Measurements from ENCODE around the gene UGT1A4.
"Not testable (repeated sequence)": the region's sequence is repeated elsewhere in the genome, so short reads cannot be mapped to it uniquely, and the experiment has no call there.

UGT1A4 gene

DNA sequence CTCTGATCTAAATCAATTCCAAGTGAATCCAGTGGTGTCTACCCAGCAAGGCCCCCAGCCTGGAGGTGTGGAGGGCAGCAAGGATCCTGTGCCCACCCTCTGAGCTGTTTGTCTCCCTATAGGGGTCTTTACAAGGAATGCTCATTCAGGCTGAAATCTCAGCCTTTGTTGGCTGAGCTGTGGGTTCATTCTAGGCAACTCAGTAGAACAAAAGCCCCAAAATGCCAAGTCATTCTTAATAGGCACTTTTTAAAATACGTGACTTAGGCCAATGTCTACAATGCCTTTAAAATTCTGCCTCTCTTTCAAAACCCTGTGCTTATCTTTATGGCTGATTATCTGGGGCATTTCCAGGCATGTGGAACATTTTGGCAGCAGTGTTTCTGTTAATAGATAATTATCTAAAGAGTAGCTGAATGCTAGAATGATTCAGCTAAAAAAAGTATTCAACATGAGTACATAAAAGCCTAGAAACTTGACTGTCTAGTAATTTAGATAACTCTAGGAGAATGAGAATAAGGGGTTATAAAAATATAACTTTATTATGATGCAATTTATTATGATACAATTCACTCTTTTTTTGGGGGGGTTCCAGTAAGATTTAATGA, 18.4 kb upstream of the UGT1A4 start:
- peak; percentile 6 for DNase-seq

DNA sequence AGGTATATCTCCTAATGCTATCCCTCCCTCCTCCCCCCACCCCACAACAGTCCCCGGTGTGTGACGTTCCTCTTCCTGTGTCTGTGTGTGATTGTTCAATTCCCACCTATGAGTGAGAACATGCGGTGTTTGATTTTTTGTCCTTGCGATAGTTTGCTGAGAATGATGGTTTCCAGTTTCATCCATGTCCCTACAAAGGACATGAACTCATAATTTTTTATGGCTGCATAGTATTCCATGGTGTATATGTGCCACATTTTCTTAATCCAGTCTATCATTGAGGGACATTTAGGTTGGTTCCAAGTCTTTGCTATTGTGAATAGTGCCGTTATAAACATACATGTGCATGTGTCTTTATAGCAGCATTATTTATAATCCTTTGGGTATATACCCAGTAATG, 17.7 kb upstream of the UGT1A4 start:
- not testable (repeated sequence) for DNase-seq

- DNase-seq, result no peak
Measured at GRCh38 chr2:233702238-233702637, 16.3 kb upstream of the UGT1A4 start.

DNA sequence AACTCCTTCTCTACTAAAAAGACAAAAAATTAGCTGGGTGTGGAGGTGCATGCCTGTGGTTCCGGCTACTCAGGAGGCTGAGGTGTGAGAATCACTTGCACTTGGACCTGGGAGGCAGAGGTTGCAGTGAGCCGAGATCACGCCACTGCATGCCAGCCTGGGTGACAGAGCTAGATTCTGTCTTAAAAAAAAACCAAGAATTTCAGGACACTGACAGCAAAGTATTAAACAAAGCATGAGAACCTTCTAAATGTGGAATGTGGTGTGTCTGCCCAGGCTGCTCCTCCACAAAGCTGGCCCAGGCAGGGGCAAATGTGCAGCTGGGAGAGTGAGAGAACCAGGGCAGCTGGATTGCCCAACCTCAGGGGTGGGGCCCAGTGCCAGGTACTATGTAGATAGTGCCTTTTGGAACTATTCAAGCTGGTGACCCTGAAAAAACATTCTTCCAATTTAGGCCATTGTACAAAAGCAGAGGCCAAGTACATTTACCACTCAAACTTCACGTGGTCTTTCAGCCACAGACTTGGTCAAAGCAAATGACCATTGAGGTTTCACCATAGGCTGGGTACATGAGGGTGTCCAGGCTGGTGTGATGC, 12.5 kb upstream of the UGT1A4 start:
- DNase-seq, result no peak

DNA sequence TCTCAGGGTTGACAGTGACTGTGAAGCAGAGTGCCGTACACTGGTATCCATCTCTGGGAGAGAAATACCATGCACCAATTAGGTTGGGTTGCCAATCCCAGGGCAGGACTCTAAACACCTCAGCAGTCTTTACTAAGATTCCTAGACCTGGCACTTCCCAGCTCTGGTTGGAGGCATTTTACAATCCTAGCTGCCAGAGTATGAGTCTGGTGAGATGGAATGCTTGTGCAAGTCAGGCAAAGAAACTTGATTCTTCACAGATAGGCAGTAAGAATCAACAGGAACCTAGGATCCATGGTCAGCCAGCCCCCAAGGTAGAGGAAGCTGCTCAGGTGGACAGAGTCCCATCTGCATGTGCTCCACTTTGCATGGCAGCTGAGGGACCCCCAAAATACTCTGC, 11.8 kb upstream of the UGT1A4 start:
- DNase-seq, result no peak

DNA sequence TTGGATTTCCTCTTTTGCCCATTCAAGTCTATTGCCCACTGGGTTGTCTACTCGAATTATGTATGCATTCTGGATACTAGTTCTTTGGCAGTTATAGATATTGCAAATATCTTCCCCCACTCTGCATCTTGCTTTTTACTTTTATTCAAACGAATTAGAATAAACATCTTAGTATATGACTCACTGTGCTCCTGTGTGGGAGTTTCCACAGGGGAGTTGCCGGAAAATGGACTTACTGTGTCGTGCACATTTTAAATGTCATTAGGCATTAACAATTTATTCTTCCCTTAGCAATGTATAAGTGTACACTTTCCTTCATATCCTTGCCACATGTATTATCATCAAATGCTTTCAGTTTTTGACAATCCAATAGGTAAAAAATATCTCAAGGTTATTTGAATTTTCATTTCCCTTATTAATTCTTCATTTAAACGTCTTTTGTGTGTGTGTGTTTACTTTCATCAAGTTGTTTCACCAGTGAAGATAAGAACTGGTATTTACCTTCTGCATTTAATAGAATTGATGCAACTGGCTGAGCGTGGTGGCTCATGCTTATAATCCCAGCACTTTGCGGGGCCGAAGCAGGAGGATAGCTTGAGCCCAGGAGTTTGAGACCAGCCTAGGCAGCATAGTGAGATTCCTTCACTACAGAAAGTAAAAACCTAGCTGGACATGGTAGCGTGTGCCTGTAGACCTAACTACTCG, 10.4 kb upstream of the UGT1A4 start:
- no peak for DNase-seq

DNA sequence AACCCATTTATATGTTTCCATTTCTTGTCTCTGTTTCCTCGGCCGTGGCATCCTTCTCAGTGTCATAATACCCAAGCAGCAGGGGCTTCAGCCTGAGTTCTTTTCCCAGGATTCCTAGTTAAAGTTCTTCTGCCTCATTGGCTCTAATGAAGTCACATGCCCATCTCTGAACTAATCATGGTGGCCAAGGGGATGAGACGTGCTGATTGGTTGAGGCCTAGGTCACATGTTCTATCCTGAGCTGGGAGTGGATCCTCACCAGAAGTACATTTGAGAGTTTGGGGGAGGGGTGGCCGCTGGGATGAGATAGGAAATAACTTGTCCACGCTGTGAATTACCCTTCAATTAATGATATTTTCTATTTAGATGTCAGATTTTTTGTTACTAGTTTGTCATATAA, 9.6 kb upstream of the UGT1A4 start:
- no peak for DNase-seq

DNA sequence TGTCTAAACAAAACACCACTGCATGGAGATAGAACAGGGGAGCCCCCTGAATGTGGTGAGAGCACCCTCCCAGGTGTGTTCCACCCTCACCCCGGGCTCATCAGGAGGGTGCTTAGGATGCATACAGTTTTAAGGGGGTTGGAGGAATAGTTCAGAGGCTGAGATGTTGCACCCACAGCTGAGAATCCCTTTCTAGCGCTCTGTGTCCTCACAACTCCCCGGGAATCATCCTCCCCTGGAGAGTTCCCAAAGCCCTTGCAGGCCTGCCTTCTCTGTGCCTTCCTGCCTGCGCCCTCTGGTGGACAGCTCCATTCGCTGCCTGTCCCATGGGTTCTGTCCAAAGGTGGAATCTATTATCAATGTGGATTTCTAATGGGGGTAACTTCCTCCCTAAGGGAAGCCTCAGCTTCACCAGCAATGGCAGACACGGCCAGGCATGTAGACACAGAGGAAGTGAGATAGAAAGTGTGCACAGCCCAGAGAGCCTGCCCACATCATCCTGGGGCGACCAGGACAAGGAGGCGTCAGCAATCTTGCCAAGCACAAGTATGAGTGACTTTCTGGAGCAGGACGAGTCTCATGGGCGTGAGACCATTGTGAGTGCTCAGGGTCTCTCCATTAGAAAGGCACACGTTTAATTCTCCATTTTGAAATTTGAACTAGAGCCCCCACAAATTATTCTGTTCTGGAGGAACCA, 7.1 kb upstream of the UGT1A4 start:
- DNase-seq, result peak; percentile 63

DNA sequence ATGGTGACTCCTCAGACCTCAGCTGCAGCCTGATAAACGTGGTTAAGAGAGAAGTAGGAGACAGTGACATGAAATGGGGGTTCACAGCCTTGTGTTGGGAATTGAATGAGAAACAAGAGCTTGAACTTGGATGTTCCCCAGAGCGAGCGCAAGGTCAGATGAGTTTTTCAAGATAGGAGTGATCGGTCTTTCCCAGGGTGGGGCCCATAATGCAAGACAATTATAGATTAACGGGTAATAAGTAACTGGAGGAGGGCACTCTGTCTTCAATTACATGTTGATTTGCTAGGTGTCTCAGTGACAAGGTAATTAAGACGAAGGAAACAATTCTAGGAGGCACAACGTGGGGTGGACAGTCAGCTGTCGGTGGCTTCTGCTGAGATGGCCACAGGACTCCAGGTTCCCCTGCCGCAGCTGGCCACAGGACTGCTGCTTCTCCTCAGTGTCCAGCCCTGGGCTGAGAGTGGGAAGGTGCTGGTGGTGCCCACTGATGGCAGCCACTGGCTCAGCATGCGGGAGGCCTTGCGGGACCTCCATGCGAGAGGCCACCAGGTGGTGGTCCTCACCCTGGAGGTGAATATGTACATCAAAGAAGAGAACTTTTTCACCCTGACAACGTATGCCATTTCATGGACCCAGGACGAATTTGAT, 5.8 kb upstream of the UGT1A4 start, which contains the start of gene UGT1A5:
Gene UGT1A5, plus strand, starts transcription at position 297 of the 651 bp plus-strand sequence. Its CDS starts 85 bp downstream, at position 382.
- DNase-seq, result no peak

DNA sequence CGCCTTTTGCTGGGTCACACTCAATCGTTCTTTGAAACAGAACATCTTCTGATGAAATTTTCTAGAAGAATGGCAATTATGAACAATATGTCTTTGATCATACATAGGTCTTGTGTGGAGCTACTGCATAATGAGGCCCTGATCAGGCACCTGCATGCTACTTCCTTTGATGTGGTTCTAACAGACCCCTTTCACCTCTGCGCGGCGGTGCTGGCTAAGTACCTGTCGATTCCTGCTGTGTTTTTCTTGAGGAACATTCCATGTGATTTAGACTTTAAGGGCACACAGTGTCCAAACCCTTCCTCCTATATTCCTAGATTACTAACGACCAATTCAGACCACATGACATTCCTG, 5.3 kb upstream of the UGT1A4 start:
- DNase-seq, result no peak

GRCh38 chr2:233714121-233714520, 4.4 kb upstream of the UGT1A4 start:
- DNase-seq, result no peak

- no peak for DNase-seq
Measured at GRCh38 chr2:233728723-233729301, 10.3 kb downstream of the UGT1A4 start, which contains the start of gene UGT1A3. TSS of gene UGT1A3 (plus strand) at chr2:233729042. CDS start at chr2:233729127, 85 bp downstream.

GRCh38 chr2:233736868-233737653, 18.5 kb downstream of the UGT1A4 start:
- DNase-seq, result not testable (repeated sequence)

- no peak for DNase-seq
Measured at GRCh38 chr2:233740870-233741269, 22.3 kb downstream of the UGT1A4 start.

GRCh38 chr2:233743464-233744259, 25.1 kb downstream of the UGT1A4 start:
- no peak for DNase-seq

DNA sequence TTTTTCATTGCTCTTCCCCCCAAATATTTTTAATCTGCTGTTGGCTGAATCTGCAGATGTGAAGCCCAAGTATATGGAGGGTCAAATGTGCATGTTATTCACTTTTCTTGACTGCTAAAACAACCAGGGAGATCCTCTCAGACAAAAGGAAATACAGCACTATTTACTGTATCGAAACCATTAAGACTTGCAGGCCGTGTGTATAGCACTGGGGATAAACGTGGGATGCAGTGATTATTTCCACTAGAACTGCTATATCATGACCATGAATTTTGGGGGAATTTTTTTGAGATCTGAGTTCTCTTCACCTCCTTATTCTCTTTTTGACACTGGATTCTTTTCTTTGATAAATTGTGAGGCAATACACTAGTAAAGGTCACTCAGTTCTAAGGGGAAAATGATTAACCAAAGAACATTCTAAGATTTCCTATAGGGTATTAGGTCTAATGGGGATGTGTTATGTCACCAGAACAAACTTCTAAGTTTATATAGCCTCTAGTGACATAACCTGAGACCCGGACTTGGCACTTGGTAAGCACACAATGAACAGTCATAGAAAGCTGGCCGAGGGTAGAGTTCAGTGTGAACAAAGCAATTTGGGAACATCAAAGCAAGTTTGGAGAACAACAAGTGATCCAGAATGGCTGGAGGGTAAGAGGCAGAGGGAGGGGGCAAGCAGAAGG, 26.7 kb downstream of the UGT1A4 start:
- no peak for DNase-seq

DNA sequence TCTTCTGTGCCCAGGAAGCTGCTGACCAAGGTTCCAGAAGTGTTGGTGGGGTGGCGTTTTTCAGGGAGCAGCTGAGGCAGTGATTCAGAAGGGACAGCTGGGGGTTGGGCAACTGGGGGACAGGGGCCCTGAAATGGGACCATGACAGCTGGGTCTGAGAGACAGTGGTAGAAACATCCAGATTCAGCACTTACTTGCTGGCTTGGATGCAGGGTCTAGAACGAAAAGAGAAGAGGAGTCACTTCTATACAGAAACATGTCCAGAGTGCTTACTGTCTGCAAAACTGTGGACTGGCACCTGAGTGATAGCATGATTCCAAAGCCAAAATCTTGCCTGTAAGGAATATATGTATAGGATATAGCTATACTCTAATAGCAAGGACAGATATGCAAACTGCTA, 27.3 kb downstream of the UGT1A4 start:
- DNase-seq, result not testable (repeated sequence)

- DNase-seq, result no peak
Measured at GRCh38 chr2:233746475-233747282, 28.1 kb downstream of the UGT1A4 start.

DNA sequence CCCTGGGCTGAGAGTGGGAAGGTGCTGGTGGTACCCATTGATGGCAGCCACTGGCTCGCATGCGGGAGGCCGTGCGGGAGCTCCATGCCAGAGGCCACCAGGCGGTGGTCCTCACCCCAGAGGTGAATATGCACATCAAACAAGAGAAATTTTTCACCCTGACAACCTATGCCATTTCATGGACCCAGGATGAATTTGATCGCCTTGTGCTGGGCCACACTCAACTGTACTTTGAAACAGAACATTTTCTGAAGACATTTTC, 28.7 kb downstream of the UGT1A4 start:
- no peak for DNase-seq

DNA sequence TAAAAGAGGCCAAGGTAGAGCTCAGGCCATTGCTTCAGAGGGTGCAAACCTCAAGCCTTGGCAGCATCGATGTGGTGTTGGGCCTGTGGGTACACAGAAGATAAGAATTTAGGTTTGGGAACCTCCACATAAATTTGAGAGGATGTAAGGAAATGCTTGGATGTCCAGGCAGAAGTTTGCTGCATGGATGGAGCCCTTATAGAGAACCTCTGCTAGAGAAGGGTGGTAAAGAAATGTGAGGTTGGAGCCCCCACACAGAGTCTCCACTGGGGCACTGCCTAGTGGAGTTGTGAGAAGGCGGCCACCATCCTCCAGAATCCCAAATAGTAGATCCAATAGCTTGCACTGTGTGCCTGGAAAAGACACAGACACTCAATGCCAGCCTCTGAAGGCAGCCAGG, 32.2 kb downstream of the UGT1A4 start:
- DNase-seq, result not testable (repeated sequence)

All from NCI-H1105 (cell line).